Measurements from ENCODE around the gene ACKR3. TPM values are rescaled to one million over a fixed set of nuclear protein-coding genes. Genes with fewer than 3 reads are reported as not detected.

ACKR3 gene
- total RNA-seq, 1 donor, result 31.0 TPM

GRCh38 chr2:236566596-236566995 is 3.0 kb upstream of the ACKR3 start:
- no peak for DNase-seq (ENCODE audit: low read depth in 2 of 3, low spot score in 2 of 3)

DNA sequence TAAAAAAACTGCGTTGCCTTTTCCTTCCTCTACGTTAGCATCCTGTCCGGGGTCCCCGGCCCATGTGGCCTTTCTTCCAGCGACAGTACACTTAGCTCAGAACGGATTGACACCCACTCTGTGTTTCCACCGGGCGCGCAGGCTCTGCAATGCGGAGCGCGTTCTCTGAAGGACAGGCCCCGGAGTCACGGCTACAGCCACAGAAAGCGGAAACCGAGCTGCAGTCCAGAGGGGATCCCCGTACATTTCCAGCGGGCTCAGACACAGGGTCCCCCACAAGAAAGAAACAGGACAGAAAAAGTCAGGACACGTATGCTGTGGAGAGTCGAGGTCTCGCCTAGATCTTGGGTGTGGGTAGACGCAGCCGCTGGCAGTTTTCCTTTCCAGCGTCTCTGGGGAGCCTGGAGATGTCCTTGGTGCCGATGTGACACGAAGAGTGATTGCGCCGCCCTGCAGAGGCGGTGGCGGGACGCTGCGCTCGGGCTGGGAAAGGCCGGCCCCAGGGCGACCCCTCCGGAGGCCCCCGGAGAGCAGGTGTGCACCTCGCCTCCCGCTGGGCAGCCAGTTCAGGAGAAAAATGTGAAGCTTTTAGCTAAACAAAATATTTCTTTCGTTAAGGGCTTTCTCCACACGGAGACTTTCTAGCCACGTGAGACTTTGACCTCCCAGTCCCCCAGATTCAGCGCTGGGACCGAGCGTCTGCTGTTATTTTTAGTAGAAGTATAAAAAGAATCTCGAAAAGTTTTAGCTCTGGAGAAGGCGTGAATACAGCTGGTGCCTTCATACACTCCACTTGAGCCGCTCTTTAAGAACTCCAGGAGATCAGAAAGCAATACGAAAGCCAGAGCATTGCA is 1.3 kb upstream of the ACKR3 start:
- peak in 2 of 3 donors; percentile 60 to 64 for DNase-seq (ENCODE audit: low read depth in 2 of 3, low spot score in 2 of 3)

- DNase-seq (ENCODE audit: low read depth in 2 of 3, low spot score in 2 of 3), result peak in 1 of 3 donors; percentile 11
Measured at GRCh38 chr2:236568922-236569572, 578 bp upstream of the ACKR3 start.

DNA sequence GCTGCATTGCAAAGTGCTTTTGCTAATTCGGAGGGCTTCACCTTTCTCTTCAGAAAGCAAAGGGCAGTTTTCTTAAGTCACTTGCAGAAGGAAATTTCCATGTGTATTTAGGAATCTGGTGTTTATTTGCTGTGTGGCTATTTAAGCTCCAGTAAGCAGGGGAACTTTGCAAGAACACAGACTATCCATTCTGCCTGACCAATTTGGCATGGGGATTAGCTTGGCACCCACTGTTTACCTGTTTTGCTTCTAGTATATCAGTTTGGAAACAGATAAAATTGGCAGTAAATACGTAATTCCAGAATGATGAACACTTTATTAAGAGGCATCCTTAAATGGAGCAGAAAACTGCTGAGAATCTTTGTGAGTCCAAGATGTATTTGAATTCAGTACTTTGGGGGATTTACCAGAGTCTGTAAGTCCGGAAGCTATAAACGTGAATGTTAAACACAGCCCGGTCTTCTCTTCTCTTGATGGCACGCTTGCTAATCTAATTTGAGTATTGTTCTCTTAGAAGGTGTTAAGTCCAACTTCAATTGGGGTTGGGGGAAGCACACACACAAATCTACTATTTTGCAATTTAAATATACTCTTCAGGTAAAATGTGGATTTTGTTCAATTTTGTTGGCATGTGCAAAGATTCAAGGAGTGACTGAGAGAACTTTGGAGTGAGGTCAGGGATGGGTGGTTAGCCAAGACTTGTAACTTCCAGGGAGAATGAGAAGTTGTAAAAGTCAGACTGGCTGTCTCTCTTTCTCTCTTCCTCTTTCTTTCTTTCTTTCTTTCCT is 650 bp downstream of the ACKR3 start:
- no peak for DNase-seq (ENCODE audit: low read depth in 2 of 3, low spot score in 2 of 3)

- no peak for DNase-seq (ENCODE audit: low read depth in 2 of 3, low spot score in 2 of 3)
Measured at GRCh38 chr2:236571145-236571544, 1.5 kb downstream of the ACKR3 start.

GRCh38 chr2:236572482-236572881 is 2.9 kb downstream of the ACKR3 start:
- DNase-seq (ENCODE audit: low read depth in 2 of 3, low spot score in 2 of 3), result no peak

- DNase-seq (ENCODE audit: low read depth in 2 of 3, low spot score in 2 of 3), result no peak
Measured at GRCh38 chr2:236573066-236573929, 3.7 kb downstream of the ACKR3 start.

GRCh38 chr2:236574000-236574399 is 4.4 kb downstream of the ACKR3 start:
- DNase-seq (ENCODE audit: low read depth in 2 of 3, low spot score in 2 of 3), result no peak

- DNase-seq (ENCODE audit: low read depth in 2 of 3, low spot score in 2 of 3), result no peak
Measured at GRCh38 chr2:236574424-236575145, 5.0 kb downstream of the ACKR3 start.

DNA sequence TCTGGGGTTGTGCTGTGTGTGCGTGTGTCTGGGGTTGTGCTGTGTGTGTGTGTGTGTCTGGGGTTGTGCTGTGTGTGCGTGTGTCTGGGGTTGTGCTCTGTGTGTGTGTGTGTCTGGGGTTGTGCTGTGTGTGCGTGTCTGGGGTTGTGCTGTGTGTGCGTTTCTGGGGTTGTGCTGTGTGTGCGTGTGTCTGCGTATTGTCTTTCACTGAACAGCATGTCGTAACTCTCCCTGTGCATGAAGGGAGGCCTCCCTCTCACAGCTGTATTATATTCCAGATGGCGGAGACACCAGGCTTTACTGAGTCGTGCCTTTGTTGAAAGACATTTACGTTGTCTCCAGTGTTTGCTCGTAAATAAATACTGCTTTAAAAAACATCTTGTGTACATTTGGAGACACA is 5.9 kb downstream of the ACKR3 start:
- no peak for DNase-seq (ENCODE audit: low read depth in 2 of 3, low spot score in 2 of 3)

GRCh38 chr2:236576087-236576486 is 6.5 kb downstream of the ACKR3 start:
- no peak for DNase-seq (ENCODE audit: low read depth in 2 of 3, low spot score in 2 of 3)

DNA sequence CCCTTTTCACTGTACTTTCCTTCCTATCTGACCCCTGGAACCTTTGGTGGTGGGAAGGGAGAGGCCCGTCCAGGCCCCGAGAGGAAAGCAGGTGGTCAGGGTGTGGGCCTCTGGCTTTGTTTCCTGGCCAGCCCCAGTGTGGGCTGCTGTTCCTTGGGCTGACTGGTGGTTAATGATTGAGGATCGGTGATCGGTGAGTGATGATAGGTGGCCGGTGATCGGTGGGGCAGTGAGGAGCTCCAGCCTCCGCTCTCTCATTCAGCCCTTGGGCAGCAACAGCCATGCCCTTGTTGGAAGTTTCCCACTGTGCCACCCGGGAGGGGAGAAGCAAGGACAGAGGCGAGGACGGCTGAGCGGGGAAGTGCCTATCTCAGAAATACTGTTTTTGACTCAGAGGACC is 7.3 kb downstream of the ACKR3 start:
- DNase-seq (ENCODE audit: low read depth in 2 of 3, low spot score in 2 of 3), result no peak

- no peak for DNase-seq (ENCODE audit: low read depth in 2 of 3, low spot score in 2 of 3)
Measured at GRCh38 chr2:236577481-236578410, 8.1 kb downstream of the ACKR3 start.

GRCh38 chr2:236578411-236578846 is 8.8 kb downstream of the ACKR3 start:
- no peak for DNase-seq (ENCODE audit: low read depth in 2 of 3, low spot score in 2 of 3)

DNA sequence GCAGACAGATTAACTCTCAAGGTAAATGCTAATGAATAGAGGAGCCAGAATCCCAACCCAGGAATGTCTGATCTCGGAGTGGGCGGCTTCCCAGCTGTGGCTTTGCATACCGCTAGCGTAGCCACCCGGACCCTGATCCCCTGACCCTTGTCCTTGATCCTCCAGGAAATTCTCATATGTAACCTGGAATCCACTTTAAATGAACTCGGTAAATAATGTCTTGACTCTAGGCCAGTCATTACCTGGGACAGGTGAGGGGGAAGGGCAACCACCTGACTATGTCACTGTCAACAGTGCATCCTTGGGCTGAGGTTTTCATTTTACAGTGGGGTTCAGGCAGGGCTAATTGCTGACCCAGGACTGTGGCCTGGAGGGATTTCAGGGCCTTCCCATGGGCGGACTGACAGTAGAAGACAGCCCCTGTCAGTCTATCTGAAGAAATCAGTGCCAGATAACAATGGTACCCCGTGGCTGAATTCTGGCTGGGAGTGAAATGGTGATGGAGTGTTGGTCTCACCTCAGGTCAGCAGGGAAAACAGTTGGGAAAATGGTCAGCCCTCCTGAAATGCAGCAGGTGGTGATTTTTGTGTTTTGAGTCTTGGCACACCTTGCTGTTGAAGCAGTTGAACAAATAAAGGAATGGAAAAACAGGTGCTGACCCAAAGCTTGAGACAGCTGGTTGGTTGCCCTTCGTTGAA is 9.6 kb downstream of the ACKR3 start:
- no peak for DNase-seq (ENCODE audit: low read depth in 2 of 3, low spot score in 2 of 3)

- no peak for DNase-seq (ENCODE audit: low read depth in 2 of 3, low spot score in 2 of 3)
Measured at GRCh38 chr2:236579746-236580315, 10.2 kb downstream of the ACKR3 start.

GRCh38 chr2:236580746-236581355 is 11.2 kb downstream of the ACKR3 start:
- no peak for DNase-seq (ENCODE audit: low read depth in 2 of 3, low spot score in 2 of 3)
